GOT3 (cell line): ENCODE results near the gene DKKL1.

Experiments used
- DNase-seq: peaks from one replicate; lab custom pipeline; 2025; ENCODE audit warnings: mixed read lengths; lab: John Stamatoyannopoulos, UW

Gene DKKL1

GRCh38 chr19:49422407-49423070, 58.9 kb downstream of the DKKL1 start:
- DNase-seq = no peak

DNA sequence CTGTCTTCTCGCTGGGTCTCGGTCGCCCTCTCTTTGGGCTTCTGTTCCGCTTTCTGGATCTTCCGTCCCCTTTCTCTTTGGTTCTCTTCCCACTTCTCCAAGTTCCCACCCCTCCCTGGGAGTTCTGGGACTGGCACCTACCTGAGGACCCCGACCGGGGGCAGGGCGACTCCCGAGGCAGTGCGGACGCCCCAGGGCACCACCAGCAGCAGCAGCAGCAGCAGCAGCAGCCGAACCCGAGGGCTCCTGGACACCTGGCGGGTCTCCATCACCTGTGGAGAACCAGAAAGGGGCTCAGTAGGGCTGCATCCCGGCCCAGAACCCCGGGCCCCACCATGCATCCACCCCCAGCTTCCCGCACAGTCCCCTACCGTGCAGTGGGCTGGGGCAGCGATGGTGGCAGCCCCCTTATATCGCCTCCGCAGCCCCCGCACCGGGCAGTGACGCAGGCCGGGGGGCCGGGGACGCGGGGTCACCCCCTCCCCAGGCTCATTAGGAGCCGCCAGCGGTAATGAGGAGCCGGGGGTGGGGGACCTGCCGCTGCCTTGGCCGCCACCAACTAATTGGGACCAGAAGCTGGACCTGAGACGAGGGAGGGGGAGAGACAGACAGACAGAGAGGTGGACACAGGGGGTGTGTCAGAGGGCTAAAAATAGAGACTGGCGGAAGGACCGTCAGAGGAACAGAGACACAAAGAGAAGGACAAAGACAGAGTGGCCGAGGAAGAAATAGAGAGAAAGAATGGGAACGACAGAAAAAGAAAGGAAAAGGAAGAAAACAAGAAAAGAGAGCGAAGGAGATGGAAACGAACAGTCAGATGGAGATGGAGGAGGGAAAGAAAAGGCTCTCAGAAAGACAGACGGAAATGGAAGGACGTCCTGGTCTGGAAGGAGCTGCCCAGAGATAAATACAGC, 59.7 kb downstream of the DKKL1 start, which contains the start of gene PTH2:
PTH2 (minus strand) TSS at position 371 of the 914 bp plus-strand sequence; CDS start at position 269, 102 bp downstream.
- DNase-seq = no peak

- DNase-seq = no peak
These were observed 60.3 kb downstream of the DKKL1 start for GRCh38 chr19:49423985-49424303.
